PC-3 (cell line): ENCODE measurements around the gene MARCHF3. TPM values are rescaled to one million over a fixed set of nuclear protein-coding genes. Genes with fewer than 3 reads are reported as not detected.

Experiments
- ATAC-seq: fragments of 200-7000 bp; cut with Tn5 transposase; 2 replicates; pipeline ENCODE4 v1.9.1; 2020; ENCODE audit warnings: mild to moderate bottlenecking, moderate library complexity
- BruUV-seq: library from RNA; stranded (reverse); fragments of 400-500 nt; replicated peaks from 2 replicates; lab custom pipeline; 2021; lab: Mats Ljungman, UMichigan
- CTCF ChIA-PET: fragments of 300-600 bp; sonication (Branson Sonifier 250); formaldehyde crosslinking; loops from one replicate; lab custom pipeline; 2022; ENCODE audit warnings: antibody characterized with exemption; lab: Charles Lee
- POLR2A ChIA-PET: fragments of 300-600 bp; sonication (Branson Sonifier 250); formaldehyde crosslinking; loops from one replicate; lab custom pipeline; 2022; ENCODE audit warnings: antibody characterized with exemption; ENCODE audit not compliant: unreplicated experiment; lab: Charles Lee
- DNase-seq: peaks from one replicate; pipeline ENCODE4 v3.0.0-alpha.2; 2015
- H2AFZ ChIP-seq: fragments of 300-600 bp; sonication (generic); 2 replicates; pipeline ENCODE4 v1.6.0; 2016; ENCODE audit warnings: antibody characterized with exemption, low read length
- H3F3A ChIP-seq: fragments of 300-600 bp; sonication (generic); one replicate; pipeline ENCODE4 v1.6.0; 2017; ENCODE audit warnings: antibody characterized with exemption, low read length, control low read depth, mild to moderate bottlenecking; ENCODE audit not compliant: unreplicated experiment
- H3K27ac ChIP-seq: fragments of 300-600 bp; sonication (generic); 2 replicates; pipeline ENCODE4 v1.5.1; 2016; ENCODE audit warnings: mild to moderate bottlenecking, low read length
- H3K27me3 ChIP-seq: fragments of 300-600 bp; sonication (generic); 2 replicates; pipeline ENCODE4 v1.6.1; 2016; ENCODE audit warnings: low read length, mixed read lengths
- H3K36me3 ChIP-seq: fragments of 300-600 bp; sonication (generic); 2 replicates; pipeline ENCODE4 v1.6.1; 2016; ENCODE audit warnings: low read depth, mixed run types, low read length, mixed read lengths
- H3K4me1 ChIP-seq: fragments of 300-600 bp; sonication (generic); 2 replicates; pipeline ENCODE4 v1.5.1; 2016; ENCODE audit warnings: low read length; ENCODE audit not compliant: insufficient read depth
- H3K4me2 ChIP-seq: fragments of 300-600 bp; sonication (generic); 2 replicates; pipeline ENCODE4 v1.6.0; 2016; ENCODE audit warnings: low read length
- H3K4me3 ChIP-seq: fragments of 300-600 bp; sonication (generic); 2 replicates; pipeline ENCODE4 v1.5.1; 2016; ENCODE audit warnings: mild to moderate bottlenecking, low read length, mixed read lengths
- H3K79me2 ChIP-seq: fragments of 300-600 bp; sonication (generic); 2 replicates; pipeline ENCODE4 v1.6.1; 2017; ENCODE audit warnings: low read length, mixed read lengths
- H3K9ac ChIP-seq: fragments of 300-600 bp; sonication (generic); 2 replicates; pipeline ENCODE4 v1.6.0; 2016; ENCODE audit warnings: mild to moderate bottlenecking, low read length
- H3K9me2 ChIP-seq: fragments of 300-600 bp; sonication (generic); replicated peaks from 2 replicates; pipeline ENCODE4 v1.6.1; 2016; ENCODE audit warnings: mixed run types, low read length, mixed read lengths
- H3K9me3 ChIP-seq: fragments of 300-600 bp; sonication (generic); 2 replicates; pipeline ENCODE4 v1.6.1; 2016; ENCODE audit warnings: low read length, mixed read lengths
- H4K20me1 ChIP-seq: fragments of 300-600 bp; sonication (generic); 2 replicates; pipeline ENCODE4 v1.6.1; 2016; ENCODE audit warnings: low read length, mixed read lengths
- CTCF ChIP-seq: fragments of 300-600 bp; sonication (generic); conservative IDR thresholded peaks from 2 replicates; pipeline ENCODE4 v1.5.1; 2017; ENCODE audit warnings: antibody characterized with exemption, low read depth, mild to moderate bottlenecking, low read length
- EZH2 ChIP-seq: fragments of 300-600 bp; sonication (generic); IDR thresholded peaks from one replicate; pipeline ENCODE4 v1.6.1; 2017; ENCODE audit warnings: antibody characterized with exemption, mild to moderate bottlenecking, low read length; ENCODE audit not compliant: unreplicated experiment
- EZH2phosphoT487 ChIP-seq: fragments of 300-600 bp; sonication (generic); IDR thresholded peaks from 2 replicates; pipeline ENCODE4 v1.6.1; 2018; ENCODE audit warnings: mild to moderate bottlenecking, antibody characterized with exemption, low read length, borderline replicate concordance
- intact Hi-C: fragments of 100-400 bp; cut with micrococcal nuclease; formaldehyde crosslinking; loops from 2 replicates; pipeline ENCODE4 v1.9.0; 2023
- total RNA-seq: library from RNA; depleted of rRNA; stranded (reverse); fragments of >200 nt; gene quantifications from 2 replicates; pipeline ENCODE4 v1.2.3, GENCODE V29; 2014

MARCHF3 gene
- total RNA-seq, 1 experiment from 2014 or later, result 2.5 TPM

GRCh38 chr5:126983874-126984266, 46.5 kb downstream of the MARCHF3 start:
- intact Hi-C loops, result no loop called here
- no peak overlapping the region for H2AFZ ChIP-seq
- H4K20me1 ChIP-seq, result no peaks in the 10 kb centered on the region
- no peaks in the 10 kb centered on the region for H3K4me1 ChIP-seq
- H3K27me3 ChIP-seq, result no peaks in the 10 kb centered on the region
- H3K79me2 ChIP-seq, result no peaks in the 10 kb centered on the region
- POLR2A ChIA-PET, result no interaction called here
- no peak overlapping the region for H3K4me3 ChIP-seq
- no peak overlapping the region for H3K4me2 ChIP-seq
- CTCF ChIA-PET, result interaction anchor here (0.6 kb wide), 1 partner anchor 42 kb away, joined by 4 read pairs; no protein-coding TSS in a partner anchor
- H3F3A ChIP-seq, result no peaks in the 10 kb centered on the region
- no peaks in the 10 kb centered on the region for H3K9me3 ChIP-seq
- H3K9ac ChIP-seq, result no peak overlapping the region
- TF ChIP-seq CTCF, result no peak
- TF ChIP-seq EZH2, result no peak
- no peak for TF ChIP-seq EZH2phosphoT487
- H3K27ac ChIP-seq, result no peak overlapping the region
- H3K9me2 ChIP-seq, result no peaks in the 10 kb centered on the region
- no peaks in the 10 kb centered on the region for H3K36me3 ChIP-seq
- ATAC-seq (no peak), DNase-seq (no peak)
- no TSS peak for BruUV-seq

- Histone ChIP-seq H3K4me3 (no peak overlapping the region), H3K79me2 (no peaks in the 10 kb centered on the region), H3F3A (no peaks in the 10 kb centered on the region), H3K9ac (no peak overlapping the region), H3K27me3 (no peaks in the 10 kb centered on the region), H3K36me3 (no peaks in the 10 kb centered on the region), H4K20me1 (no peaks in the 10 kb centered on the region), H3K9me2 (no peaks in the 10 kb centered on the region), H3K4me1 (no peaks in the 10 kb centered on the region), H3K4me2 (no peak overlapping the region), H2AFZ (no peak overlapping the region), H3K9me3 (no peaks in the 10 kb centered on the region), H3K27ac (no peak overlapping the region)
- ChIA-PET POLR2A (no interaction called here), CTCF (interaction anchor here (0.6 kb wide), 1 partner anchor 43 kb away, joined by 4 read pairs; no protein-coding TSS in a partner anchor)
- intact Hi-C loops, result no loop called here
- TF ChIP-seq CTCF (no peak), EZH2 (no peak), EZH2phosphoT487 (no peak)
- DNase-seq (no peak), ATAC-seq (no peak)
- no TSS peak for BruUV-seq
These were observed 47.2 kb downstream of the MARCHF3 start for GRCh38 chr5:126982926-126983873.

- H3K79me2 ChIP-seq, result no peaks in the 10 kb centered on the region
- no peak overlapping the region for H3K4me2 ChIP-seq
- CTCF ChIA-PET, result no interaction called here
- intact Hi-C loops, result no loop called here
- ATAC-seq (no peak), DNase-seq (no peak)
- no peaks in the 10 kb centered on the region for H3F3A ChIP-seq
- no peaks in the 10 kb centered on the region for H3K4me1 ChIP-seq
- no peaks in the 10 kb centered on the region for H3K27me3 ChIP-seq
- no peaks in the 10 kb centered on the region for H3K9me3 ChIP-seq
- no peak overlapping the region for H3K4me3 ChIP-seq
- H3K9ac ChIP-seq, result no peak overlapping the region
- BruUV-seq, result no TSS peak
- no peak overlapping the region for H3K27ac ChIP-seq
- H3K36me3 ChIP-seq, result no peaks in the 10 kb centered on the region
- H4K20me1 ChIP-seq, result no peaks in the 10 kb centered on the region
- no peaks in the 10 kb centered on the region for H3K9me2 ChIP-seq
- POLR2A ChIA-PET, result no interaction called here
- TF ChIP-seq CTCF, result no peak
- no peak for TF ChIP-seq EZH2
- no peak for TF ChIP-seq EZH2phosphoT487
- H2AFZ ChIP-seq, result no peak overlapping the region
These were observed 48.2 kb downstream of the MARCHF3 start for GRCh38 chr5:126982202-126982601.
